ENCODE data around the gene TMEM250.

The TMEM250 gene

GRCh38 chr9:136143215-136144001 lies 24.7 kb upstream of the TMEM250 start:
- no peak for DNase-seq (ENCODE audit: low read depth)
- no peak overlapping the region for H3K4me3 ChIP-seq (ENCODE audit: control insufficient read depth, low read depth, low read length)
- peak; percentile 28 for TF ChIP-seq CTCF (IDR thresholded peaks at IDR 0.05; ENCODE audit: control insufficient read depth, insufficient read depth, low read depth, low read length, missing control alignments)

GRCh38 chr9:136142859-136143214 lies 24.2 kb upstream of the TMEM250 start:
- DNase-seq (ENCODE audit: low read depth) = no peak
- TF ChIP-seq CTCF (IDR thresholded peaks at IDR 0.05; ENCODE audit: control insufficient read depth, insufficient read depth, low read depth, low read length, missing control alignments) = no peak
- H3K4me3 ChIP-seq (ENCODE audit: control insufficient read depth, low read depth, low read length) = no peak overlapping the region

GRCh38 chr9:136142414-136142796 lies 23.7 kb upstream of the TMEM250 start:
- no peak for TF ChIP-seq CTCF (IDR thresholded peaks at IDR 0.05; ENCODE audit: control insufficient read depth, insufficient read depth, low read depth, low read length, missing control alignments)
- no peak overlapping the region for H3K4me3 ChIP-seq (ENCODE audit: control insufficient read depth, low read depth, low read length)
- no peak for DNase-seq (ENCODE audit: low read depth)

- H3K4me3 ChIP-seq (ENCODE audit: control insufficient read depth, low read depth, low read length) = no peak overlapping the region
- DNase-seq (ENCODE audit: low read depth) = no peak
- TF ChIP-seq CTCF (IDR thresholded peaks at IDR 0.05; ENCODE audit: control insufficient read depth, insufficient read depth, low read depth, low read length, missing control alignments) = no peak
Measured at GRCh38 chr9:136141682-136142413, 23.2 kb upstream of the TMEM250 start.

GRCh38 chr9:136140966-136141365 lies 22.3 kb upstream of the TMEM250 start:
- no peak for TF ChIP-seq CTCF (IDR thresholded peaks at IDR 0.05; ENCODE audit: control insufficient read depth, insufficient read depth, low read depth, low read length, missing control alignments)
- DNase-seq (ENCODE audit: low read depth) = no peak
- H3K4me3 ChIP-seq (ENCODE audit: control insufficient read depth, low read depth, low read length) = no peak overlapping the region

- H3K4me3 ChIP-seq (ENCODE audit: control insufficient read depth, low read depth, low read length) = no peak overlapping the region
- DNase-seq (ENCODE audit: low read depth) = no peak
- no peak for TF ChIP-seq CTCF (IDR thresholded peaks at IDR 0.05; ENCODE audit: control insufficient read depth, insufficient read depth, low read depth, low read length, missing control alignments)
Measured at GRCh38 chr9:136140046-136140445, 21.4 kb upstream of the TMEM250 start.

Data from AG09309 (cell line).